T follicular helper cell (primary cell): ENCODE data around the gene ARNT2.

Experiments
- DNase-seq: peaks from one replicate; pipeline ENCODE4 v3.0.0-alpha.2; 2020; ENCODE audit warnings: low read depth

ARNT2 gene

GRCh38 chr15:80556694-80557367, 152.6 kb downstream of the ARNT2 start:
- no peak for DNase-seq

DNA sequence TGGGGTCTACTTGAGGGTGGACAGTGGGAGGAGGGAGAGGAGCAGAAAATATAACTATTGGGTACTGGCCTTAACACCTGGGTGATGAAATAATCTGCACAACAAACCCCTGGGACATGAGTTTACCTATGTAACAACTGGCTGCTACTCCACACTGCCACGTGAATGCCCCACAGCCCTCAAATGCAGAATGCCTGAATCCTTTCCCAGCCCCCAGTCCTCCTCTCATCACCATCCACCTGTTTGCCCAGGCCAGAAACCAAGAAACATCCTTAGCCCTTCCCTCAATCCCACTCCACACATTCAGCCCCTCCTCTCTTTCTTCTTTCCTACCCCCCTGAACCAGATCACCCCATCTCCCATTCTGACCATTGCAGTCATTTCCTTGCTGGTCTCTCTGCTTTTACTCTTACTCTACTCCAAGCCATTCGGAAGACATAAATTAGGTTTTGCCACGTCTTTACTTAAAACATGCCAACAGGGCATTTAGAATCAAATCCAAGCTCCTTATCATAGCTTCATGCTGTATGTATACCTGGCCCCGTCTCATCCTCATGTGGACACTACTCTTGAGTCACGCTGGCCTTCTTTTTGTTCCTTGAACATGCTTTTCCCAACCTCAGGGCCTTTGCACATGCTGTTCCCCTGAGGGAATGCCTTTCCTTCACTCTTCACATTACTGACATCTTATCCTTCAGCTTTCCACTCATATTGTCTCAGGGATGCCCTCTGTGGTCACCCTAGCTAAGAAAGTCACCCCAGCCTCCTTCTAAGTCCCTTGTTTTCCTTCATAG, 153.5 kb downstream of the ARNT2 start:
- DNase-seq: no peak

- no peak for DNase-seq
Observed at GRCh38 chr15:80558631-80559319, 154.6 kb downstream of the ARNT2 start.

DNA sequence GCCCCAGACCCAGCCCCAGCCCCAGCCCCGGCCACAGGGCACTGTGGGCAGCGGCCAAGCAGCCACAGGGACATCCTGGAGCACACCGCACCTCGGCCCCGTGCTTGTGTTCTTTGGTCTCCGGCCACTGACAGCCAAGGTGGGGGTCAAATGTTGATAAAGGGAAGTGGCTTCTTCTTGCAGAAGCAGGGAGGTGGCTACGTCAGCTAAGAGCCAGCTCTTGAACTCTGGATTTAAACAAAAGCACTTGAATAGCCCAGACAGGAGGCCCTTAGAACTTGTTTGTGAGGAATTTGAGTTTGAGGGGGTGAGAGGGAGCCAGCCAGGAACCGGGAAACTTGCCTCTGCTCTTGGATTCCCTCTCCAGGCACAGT, 155.1 kb downstream of the ARNT2 start:
- no peak for DNase-seq

DNA sequence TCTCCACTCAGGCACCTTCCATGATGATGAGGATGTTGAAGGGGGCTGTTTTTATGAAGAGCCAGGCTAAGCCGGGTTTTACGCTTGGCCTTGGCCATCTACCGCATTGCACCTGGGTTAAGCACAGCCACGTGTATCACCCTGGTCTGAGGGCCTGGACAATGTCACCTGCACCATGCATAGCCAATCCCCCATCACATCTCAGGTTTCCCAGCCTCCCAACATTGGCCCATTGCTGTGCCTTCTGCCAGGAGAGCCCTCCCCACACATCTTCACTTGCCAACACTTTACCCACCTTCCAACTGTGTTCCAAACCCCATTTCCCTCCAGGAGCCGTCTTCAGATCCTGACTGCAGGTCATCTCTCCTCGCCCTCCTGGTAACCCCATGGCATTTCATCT, 155.6 kb downstream of the ARNT2 start:
- no peak for DNase-seq

GRCh38 chr15:80560601-80561400, 156.6 kb downstream of the ARNT2 start:
- no peak for DNase-seq

DNA sequence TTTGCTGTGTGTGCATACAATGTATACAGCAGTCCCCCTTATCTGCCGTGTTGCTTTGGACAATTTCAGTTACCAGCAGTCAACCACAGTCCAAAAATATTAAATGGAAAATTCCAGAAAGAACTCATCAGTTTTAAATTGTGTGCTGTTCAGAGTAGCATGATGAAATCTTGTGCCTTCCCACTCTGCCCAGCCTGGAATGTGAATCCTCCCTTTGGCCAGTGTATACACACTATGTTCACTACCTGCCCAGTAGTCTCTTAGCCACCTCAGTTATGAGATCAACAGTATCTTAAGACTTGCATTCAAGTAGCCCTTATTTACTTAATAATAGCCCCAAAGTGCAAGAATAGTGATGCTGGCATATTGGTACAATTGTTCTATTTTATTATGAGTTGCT, 157.3 kb downstream of the ARNT2 start:
- no peak for DNase-seq

- DNase-seq: no peak
Observed at GRCh38 chr15:80562033-80562432, 157.9 kb downstream of the ARNT2 start.

- DNase-seq: no peak
Observed at GRCh38 chr15:80562846-80563245, 158.7 kb downstream of the ARNT2 start.

GRCh38 chr15:80563372-80563997, 159.3 kb downstream of the ARNT2 start:
- no peak for DNase-seq

- DNase-seq: no peak
Observed at GRCh38 chr15:80564056-80564455, 159.9 kb downstream of the ARNT2 start.

DNA sequence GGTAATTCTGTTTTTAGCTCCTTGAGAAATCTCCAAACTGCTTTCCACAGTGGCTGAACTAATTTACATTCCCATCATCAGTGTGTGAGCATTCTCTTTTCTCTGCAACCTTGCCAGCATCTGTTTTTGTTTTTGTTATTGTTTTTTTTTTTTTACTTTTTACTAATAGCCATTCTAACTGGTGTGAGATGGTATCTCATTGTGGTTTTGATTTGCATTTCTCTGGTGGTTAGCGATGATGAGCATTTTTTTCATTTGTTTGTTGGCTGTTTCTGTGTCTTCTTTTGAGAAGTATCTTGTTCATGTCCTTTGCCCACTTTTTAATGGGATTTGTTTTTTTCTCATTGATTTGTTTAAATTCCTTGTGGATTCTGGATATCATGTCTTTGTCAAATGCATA, 161.2 kb downstream of the ARNT2 start:
- DNase-seq: no peak

GRCh38 chr15:80565988-80566387, 161.8 kb downstream of the ARNT2 start:
- DNase-seq: no peak

DNA sequence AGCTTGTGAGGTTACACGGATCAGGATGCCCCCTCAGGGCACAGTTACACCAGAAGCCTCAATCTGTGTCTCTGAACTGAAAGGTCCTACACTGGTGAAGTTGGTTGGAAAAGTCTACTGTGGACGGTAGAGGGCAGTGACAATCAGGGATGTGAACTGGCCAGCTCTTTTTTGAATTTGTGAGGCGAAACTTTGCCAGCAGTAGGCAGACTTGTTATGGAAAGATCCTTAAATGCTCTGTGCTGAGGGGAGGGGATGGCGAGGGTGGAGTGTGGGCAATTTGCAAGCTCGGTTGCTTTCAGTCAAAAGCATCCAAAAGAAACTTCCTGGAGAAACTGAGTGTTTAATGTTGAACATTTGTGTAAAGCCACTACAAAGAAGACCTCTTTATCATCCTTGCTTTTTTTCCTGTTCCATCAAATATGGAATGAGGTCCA, 163.6 kb downstream of the ARNT2 start:
- peak; percentile 3 for DNase-seq

- no peak for DNase-seq
Observed at GRCh38 chr15:80568298-80568697, 164.1 kb downstream of the ARNT2 start.

- no peak for DNase-seq
Observed at GRCh38 chr15:80568876-80569605, 164.9 kb downstream of the ARNT2 start.

DNA sequence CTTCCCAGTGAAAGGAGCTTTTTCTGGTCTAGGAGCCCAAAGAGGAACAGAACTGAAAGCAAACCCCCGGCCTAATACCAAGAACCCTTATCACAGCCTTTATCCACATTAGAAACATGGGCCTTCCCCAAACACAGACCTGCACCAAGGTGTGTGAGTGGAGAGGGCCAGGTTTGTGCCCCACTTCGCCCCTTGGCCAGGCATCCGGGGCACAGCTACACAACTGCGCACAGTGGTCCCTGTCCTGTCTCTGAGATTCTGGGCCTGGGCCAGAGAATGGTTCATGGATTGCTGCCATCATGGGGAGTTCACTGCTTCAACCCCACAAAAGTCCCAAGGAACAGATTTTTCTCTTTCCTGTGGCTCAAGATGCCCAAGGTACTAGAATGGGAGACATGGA, 165.5 kb downstream of the ARNT2 start:
- no peak for DNase-seq

GRCh38 chr15:80570553-80570952, 166.4 kb downstream of the ARNT2 start:
- no peak for DNase-seq

- DNase-seq: no peak
Observed at GRCh38 chr15:80572337-80572736, 168.2 kb downstream of the ARNT2 start.

GRCh38 chr15:80573606-80574005, 169.4 kb downstream of the ARNT2 start:
- DNase-seq: no peak

- DNase-seq: no peak
Observed at GRCh38 chr15:80574590-80574989, 170.4 kb downstream of the ARNT2 start.
